ENCODE results near the gene MDGA2.
"Not testable (repeated sequence)": the region's sequence is repeated elsewhere in the genome, so short reads cannot be mapped to it uniquely, and the experiment has no call there.

MDGA2 gene

DNA sequence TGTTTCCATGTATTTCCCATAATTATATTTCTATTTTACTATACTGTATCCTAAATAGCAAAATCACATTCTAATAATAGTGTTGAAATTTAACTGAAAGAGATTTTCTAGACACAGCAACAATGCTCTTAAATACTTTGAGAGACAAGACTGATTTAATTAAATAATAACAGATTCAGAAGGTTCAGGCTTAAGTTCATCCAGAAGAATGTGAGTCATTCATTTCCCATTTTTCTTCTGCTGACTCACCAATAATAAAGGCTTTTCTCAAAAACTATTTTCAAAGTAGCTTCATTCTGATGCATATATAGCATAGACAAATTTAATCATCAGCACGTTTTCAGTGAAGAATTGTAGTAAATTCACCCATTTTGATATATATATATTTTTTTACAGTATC, 481.4 kb downstream of the MDGA2 start:
- DNase-seq (ENCODE audit: low read depth in 2 of 2), result peak in 1 of 2 donors; percentile 2

DNA sequence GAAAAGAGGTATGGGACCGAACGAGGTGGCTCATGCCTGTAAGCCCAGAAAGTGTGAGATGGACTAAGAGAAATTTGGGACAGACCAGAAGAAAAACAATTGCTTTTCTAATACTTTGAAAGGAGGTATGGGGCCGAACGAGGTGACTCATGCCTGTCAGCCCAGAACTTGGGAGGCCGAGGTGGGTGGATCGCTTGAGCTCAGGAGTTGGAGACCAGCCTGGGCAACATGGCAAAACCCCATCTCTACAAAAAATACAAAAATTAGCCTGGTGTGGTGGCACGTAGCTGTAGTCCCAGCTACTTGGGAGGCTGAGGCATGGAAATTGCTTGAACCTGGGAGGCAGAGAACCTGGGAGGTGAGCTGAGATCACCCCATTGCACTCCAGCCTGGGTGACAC, 483.2 kb downstream of the MDGA2 start:
- not testable (repeated sequence) for H3K4me3 ChIP-seq (replicated peaks in 1 of 2; ENCODE audit: low read depth in 2 of 2, low read length in 2 of 2); DNase-seq (ENCODE audit: low read depth in 2 of 2)

More for the DNA sequence above, 481.4 kb downstream of the MDGA2 start:
- H3K4me3 ChIP-seq (replicated peaks in 1 of 2; ENCODE audit: low read depth in 2 of 2, low read length in 2 of 2), result no peak overlapping the region
- TF ChIP-seq, protein P1, sequence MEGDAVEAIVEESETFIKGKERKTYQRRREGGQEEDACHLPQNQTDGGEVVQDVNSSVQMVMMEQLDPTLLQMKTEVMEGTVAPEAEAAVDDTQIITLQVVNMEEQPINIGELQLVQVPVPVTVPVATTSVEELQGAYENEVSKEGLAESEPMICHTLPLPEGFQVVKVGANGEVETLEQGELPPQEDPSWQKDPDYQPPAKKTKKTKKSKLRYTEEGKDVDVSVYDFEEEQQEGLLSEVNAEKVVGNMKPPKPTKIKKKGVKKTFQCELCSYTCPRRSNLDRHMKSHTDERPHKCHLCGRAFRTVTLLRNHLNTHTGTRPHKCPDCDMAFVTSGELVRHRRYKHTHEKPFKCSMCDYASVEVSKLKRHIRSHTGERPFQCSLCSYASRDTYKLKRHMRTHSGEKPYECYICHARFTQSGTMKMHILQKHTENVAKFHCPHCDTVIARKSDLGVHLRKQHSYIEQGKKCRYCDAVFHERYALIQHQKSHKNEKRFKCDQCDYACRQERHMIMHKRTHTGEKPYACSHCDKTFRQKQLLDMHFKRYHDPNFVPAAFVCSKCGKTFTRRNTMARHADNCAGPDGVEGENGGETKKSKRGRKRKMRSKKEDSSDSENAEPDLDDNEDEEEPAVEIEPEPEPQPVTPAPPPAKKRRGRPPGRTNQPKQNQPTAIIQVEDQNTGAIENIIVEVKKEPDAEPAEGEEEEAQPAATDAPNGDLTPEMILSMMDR (IDR thresholded peaks at IDR 0.05; ENCODE audit: low read depth, low read length), result no peak

DNA sequence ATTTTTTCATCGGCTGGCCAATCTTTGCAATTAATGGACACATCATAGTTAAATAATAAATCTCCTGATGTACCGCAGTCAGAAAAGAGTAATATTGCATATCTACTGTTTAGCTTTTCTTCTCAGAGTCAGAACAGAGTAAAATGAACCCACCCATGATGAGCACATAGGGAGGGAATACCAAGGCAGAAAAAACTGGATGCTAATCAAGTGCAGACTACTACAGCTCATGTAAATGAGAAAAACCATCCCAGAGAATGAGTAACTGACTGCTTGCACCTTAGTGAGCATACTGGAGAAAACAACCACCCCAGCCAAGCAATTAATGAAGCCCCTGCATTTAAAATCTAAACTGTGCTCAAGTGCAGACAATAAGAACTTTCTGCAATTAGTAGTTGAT, 483.7 kb downstream of the MDGA2 start:
- TF ChIP-seq, protein P1 (IDR thresholded peaks at IDR 0.05; ENCODE audit: low read depth, low read length), result no peak
- H3K4me3 ChIP-seq (replicated peaks in 1 of 2; ENCODE audit: low read depth in 2 of 2, low read length in 2 of 2), result no peak overlapping the region
- no peak for DNase-seq (ENCODE audit: low read depth in 2 of 2)

- H3K4me3 ChIP-seq (replicated peaks in 1 of 2; ENCODE audit: low read depth in 2 of 2, low read length in 2 of 2), result no peak overlapping the region
- no peak for DNase-seq (ENCODE audit: low read depth in 2 of 2)
- TF ChIP-seq, protein P1 (IDR thresholded peaks at IDR 0.05; ENCODE audit: low read depth, low read length), result no peak
Measured at GRCh38 chr14:47189911-47190484, 485.4 kb downstream of the MDGA2 start.

GRCh38 chr14:47186486-47186885, 488.9 kb downstream of the MDGA2 start:
- DNase-seq (ENCODE audit: low read depth in 2 of 2), result peak in 1 of 2 donors; percentile 1
- TF ChIP-seq, protein P1 (IDR thresholded peaks at IDR 0.05; ENCODE audit: low read depth, low read length), result no peak

DNA sequence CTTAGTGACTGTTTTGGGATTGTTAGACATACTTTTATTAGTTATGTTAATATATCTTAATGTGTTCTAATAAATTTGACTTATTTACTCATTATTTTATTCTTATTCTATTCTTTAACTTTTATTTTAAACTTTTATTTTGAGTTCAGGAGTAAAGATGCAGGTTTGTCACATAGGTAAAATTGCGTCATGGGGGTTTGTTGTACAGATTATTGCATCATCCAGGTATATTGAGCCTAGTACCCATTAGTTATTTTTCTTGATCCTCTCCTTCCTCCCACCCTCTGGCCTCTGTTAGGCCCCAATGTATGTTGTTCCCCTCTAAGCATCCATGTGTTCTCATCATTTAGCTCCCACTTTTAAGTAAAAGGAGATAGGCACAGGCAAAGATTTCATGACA, 495.5 kb downstream of the MDGA2 start:
- H3K4me3 ChIP-seq (replicated peaks in 1 of 2; ENCODE audit: low read depth in 2 of 2, low read length in 2 of 2), result no peak overlapping the region
- TF ChIP-seq, protein P1 (IDR thresholded peaks at IDR 0.05; ENCODE audit: low read depth, low read length), result no peak
- no peak for DNase-seq (ENCODE audit: low read depth in 2 of 2)

More at GRCh38 chr14:47186486-47186885, 488.9 kb downstream of the MDGA2 start:
- no peak overlapping the region for H3K4me3 ChIP-seq (replicated peaks in 1 of 2; ENCODE audit: low read depth in 2 of 2, low read length in 2 of 2)

DNA sequence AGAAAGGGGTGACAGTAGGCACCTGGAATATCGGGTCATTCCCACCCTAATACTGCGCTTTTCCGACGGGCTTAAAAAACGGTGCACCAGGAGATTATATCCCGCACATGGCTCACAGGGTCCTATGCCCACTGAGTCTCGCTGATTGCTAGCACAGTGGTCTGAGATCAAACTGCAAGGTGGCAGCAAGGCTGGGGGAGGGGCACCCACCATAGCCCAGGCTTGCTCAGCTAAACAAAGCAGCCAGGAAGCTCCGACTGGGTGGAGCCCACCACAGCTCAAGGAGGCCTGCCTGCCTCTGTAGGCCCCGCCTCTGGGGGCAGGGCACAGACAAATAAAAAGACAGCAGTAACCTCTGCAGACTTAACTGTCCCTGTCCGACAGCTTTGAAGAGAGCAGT, 503.5 kb downstream of the MDGA2 start:
- DNase-seq (ENCODE audit: low read depth in 2 of 2); H3K4me3 ChIP-seq (replicated peaks in 1 of 2; ENCODE audit: low read depth in 2 of 2, low read length in 2 of 2): not testable (repeated sequence)

- no peak for DNase-seq (ENCODE audit: low read depth in 2 of 2)
- no peak overlapping the region for H3K4me3 ChIP-seq (replicated peaks in 1 of 2; ENCODE audit: low read depth in 2 of 2, low read length in 2 of 2)
- TF ChIP-seq, protein P1 (IDR thresholded peaks at IDR 0.05; ENCODE audit: low read depth, low read length), result no peak
Measured at GRCh38 chr14:47167402-47167801, 508.0 kb downstream of the MDGA2 start.
